CD4-positive, alpha-beta T cell treated with Interleukin-4 for 4 hours (primary cell): ENCODE measurements around the gene GRB2.
A peak's percentile ranks its signal among the peaks of the same experiment; 100 is the strongest.

Source experiments
- DNase-seq: peaks from one replicate; pipeline ENCODE4 v3.0.0-alpha.2; 2020

GRB2 gene

DNA sequence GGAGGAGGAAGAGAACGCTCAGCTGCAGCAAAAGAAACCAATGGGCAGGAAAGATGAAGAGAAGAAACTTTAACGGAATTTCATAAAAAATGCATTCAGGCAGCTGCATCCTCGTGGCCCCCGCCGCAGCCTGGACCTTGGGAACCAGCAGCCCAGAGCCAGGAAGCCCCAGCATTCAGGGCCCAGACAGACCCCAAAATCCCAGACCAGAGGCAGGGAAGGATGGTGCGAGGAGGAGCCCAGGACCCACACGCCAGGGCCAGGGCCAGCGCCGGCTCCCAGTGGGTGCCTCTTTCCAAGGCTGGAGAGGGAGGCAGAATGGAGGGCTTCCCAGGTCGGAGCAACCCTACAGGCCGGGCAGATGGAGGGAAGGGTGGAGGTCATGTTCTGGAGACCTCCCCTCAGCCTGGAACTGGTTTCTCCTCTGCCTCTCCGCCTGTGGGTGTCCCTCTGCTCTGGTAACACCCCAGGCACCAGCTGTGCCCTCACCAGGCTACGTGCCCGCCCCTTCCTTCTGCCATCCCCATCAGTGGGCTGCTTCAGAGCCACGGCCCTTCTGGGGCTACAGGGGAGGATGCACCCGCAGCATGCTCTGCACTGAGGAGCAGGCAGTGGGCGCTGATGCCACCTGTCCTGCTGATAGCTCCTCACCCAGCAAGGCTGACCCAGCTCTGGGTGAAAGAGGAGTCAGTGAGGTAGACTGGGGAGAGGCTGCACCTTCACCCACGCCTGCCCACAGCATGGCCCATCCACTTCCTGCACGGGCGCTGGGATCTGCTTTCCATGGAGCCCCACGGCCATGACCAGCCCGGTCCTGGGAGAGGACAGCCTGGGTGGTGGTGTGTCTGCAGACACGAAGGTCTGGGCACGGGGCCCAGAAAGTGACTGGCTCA lies 133.3 kb downstream of the GRB2 start:
- no peak for DNase-seq

- peak; percentile 78 for DNase-seq
These were observed 134.1 kb downstream of the GRB2 start for GRCh38 chr17:75271233-75271954.

DNA sequence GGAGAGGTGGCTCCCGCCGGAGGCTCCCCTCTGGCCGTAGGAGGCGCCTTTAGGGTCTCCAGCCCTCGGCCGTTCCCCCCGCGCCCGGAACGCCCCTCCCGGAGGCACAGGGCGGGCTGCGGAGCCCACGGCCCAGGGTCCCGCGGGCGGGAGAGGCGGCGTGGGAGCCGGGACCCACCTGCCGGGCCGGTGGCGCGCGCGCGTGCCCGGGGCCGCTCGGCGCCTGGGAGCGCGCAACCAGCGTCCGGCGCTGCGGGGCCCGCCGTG lies 134.6 kb downstream of the GRB2 start, which contains the start of gene MIF4GD:
MIF4GD (minus strand) TSS at position 266 of the 267 bp plus-strand sequence. CDS start 1,036 bp downstream, outside the sequence.
- DNase-seq, result no peak

- peak; percentile 30 for DNase-seq
These were observed 135.1 kb downstream of the GRB2 start for GRCh38 chr17:75270218-75270965.

- no peak for DNase-seq
These were observed 135.6 kb downstream of the GRB2 start for GRCh38 chr17:75269844-75270217.
